Upper lobe of left lung (tissue), 4 donors: ENCODE measurements around the gene PGK2.

ENCODE experiments used
- CTCF ChIP-seq, 6 experiments: fragments of 450-650 bp in 4 of 6; fragments of 200-600 bp in 2 of 6; sonication (generic) in 2 of 6; IDR thresholded peaks; one replicate each; pipeline ENCODE4 v1.5.1; 2016 to 2019; ENCODE audit warnings: antibody characterized with exemption in 6 of 6
- POLR2A ChIP-seq, 4 donors: fragments of 450-650 bp; IDR thresholded peaks; one replicate each; pipeline ENCODE4 v1.5.1; 2016 to 2017; ENCODE audit warnings: antibody characterized with exemption in 4 of 4, mild to moderate bottlenecking in 2 of 4

- TF ChIP-seq POLR2A (IDR thresholded peaks at IDR 0.05) (no peak), CTCF (IDR thresholded peaks at IDR 0.05) (no peak)
These were observed 39.8 kb upstream of the PGK2 start for GRCh38 chr6:49826743-49827406.
